C4-2B (cell line): ENCODE data around the gene RAPGEFL1.

Experiments
- CTCF ChIP-seq: fragments of 450-650 bp; conservative IDR thresholded peaks from 2 replicates; pipeline ENCODE4 v1.5.1; 2017; ENCODE audit warnings: mild to moderate bottlenecking
- ZFX ChIP-seq: fragments of 450-650 bp; IDR thresholded peaks from 2 replicates; pipeline ENCODE4 v1.6.1; 2017

- TF ChIP-seq CTCF (no peak), ZFX (no peak)
Measured at GRCh38 chr17:40170325-40170724, 6.9 kb upstream of the RAPGEFL1 start.
